ENCODE measurements around the gene TAF5.

DNA sequence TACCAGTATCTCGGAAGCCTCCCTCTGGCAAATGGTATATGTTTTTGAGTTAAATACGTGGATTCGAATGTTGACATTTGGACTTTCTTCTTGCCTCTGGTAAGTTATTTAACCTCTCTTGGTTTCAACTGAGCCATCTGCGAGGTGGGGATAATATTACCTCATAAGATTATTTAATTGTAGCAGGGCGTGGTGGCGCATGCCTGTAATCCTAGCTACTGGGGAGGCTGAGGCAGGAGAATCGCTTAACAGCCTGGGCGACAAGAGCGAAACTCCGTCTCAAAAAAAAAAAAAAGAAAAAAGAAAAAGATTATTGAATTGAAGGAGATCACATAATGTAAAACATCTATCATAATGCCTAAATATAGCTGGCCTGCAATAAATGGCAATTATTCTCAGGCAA, 396 bp upstream of the TAF5 start:
- TF ChIP-seq CTCF (conservative IDR thresholded peaks at IDR 0.05; ENCODE audit: low read depth in 2 of 2): no peak
- no peak for TF ChIP-seq POLR2AphosphoS5 (IDR thresholded peaks at IDR 0.05; ENCODE audit: low read depth)
- no peak for TF ChIP-seq EZH2 (IDR thresholded peaks at IDR 0.05; ENCODE audit: low read depth, unreplicated experiment)
- TF ChIP-seq CREB1 (CRISPR knock-in tag; IDR thresholded peaks at IDR 0.05; ENCODE audit: low read depth): no peak
- TF ChIP-seq, protein P1, sequence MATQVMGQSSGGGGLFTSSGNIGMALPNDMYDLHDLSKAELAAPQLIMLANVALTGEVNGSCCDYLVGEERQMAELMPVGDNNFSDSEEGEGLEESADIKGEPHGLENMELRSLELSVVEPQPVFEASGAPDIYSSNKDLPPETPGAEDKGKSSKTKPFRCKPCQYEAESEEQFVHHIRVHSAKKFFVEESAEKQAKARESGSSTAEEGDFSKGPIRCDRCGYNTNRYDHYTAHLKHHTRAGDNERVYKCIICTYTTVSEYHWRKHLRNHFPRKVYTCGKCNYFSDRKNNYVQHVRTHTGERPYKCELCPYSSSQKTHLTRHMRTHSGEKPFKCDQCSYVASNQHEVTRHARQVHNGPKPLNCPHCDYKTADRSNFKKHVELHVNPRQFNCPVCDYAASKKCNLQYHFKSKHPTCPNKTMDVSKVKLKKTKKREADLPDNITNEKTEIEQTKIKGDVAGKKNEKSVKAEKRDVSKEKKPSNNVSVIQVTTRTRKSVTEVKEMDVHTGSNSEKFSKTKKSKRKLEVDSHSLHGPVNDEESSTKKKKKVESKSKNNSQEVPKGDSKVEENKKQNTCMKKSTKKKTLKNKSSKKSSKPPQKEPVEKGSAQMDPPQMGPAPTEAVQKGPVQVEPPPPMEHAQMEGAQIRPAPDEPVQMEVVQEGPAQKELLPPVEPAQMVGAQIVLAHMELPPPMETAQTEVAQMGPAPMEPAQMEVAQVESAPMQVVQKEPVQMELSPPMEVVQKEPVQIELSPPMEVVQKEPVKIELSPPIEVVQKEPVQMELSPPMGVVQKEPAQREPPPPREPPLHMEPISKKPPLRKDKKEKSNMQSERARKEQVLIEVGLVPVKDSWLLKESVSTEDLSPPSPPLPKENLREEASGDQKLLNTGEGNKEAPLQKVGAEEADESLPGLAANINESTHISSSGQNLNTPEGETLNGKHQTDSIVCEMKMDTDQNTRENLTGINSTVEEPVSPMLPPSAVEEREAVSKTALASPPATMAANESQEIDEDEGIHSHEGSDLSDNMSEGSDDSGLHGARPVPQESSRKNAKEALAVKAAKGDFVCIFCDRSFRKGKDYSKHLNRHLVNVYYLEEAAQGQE (IDR thresholded peaks at IDR 0.05; ENCODE audit: unreplicated experiment): no peak
